ENCODE measurements around the gene PWWP2B.

- TF ChIP-seq MYC (IDR thresholded peaks at IDR 0.05; ENCODE audit: borderline replicate concordance, low read length) (no peak), REST (IDR thresholded peaks at IDR 0.05) (no peak), MAZ (IDR thresholded peaks at IDR 0.05; ENCODE audit: borderline replicate concordance, low read depth, low read length) (no peak), POLR2A (IDR thresholded peaks at IDR 0.05; ENCODE audit: low read length) (no peak), KDM5A (IDR thresholded peaks at IDR 0.05) (no peak), CTCF (IDR thresholded peaks at IDR 0.05) (no peak), RAD21 (conservative IDR thresholded peaks at IDR 0.05 in 1 of 2, IDR thresholded peaks at IDR 0.05 in 1 of 2) (no peak), GATA3 (IDR thresholded peaks at IDR 0.05; ENCODE audit: borderline replicate concordance) (no peak), CEBPB (IDR thresholded peaks at IDR 0.05) (no peak)
Observed at GRCh38 chr10:132385389-132385667, 11.7 kb upstream of the PWWP2B start.
